A673 (cell line): ENCODE data around the gene GLMN. TPM values are rescaled to one million over a fixed set of nuclear protein-coding genes. Genes with fewer than 3 reads are reported as not detected.
"Not testable (repeated sequence)": the region's sequence is repeated elsewhere in the genome, so short reads cannot be mapped to it uniquely, and the experiment has no call there.

Experiments used
- BruUV-seq: library from RNA; stranded (reverse); fragments of 400-500 nt; replicated peaks from 2 replicates; lab custom pipeline; 2021; lab: Mats Ljungman, UMichigan
- CTCF ChIA-PET: fragments of 300-600 bp; sonication (Branson Sonifier 250); formaldehyde crosslinking; loops from one replicate; lab custom pipeline; 2022; ENCODE audit warnings: antibody characterized with exemption; lab: Charles Lee
- POLR2A ChIA-PET: fragments of 300-600 bp; sonication (Branson Sonifier 250); formaldehyde crosslinking; loops from one replicate; lab custom pipeline; 2022; ENCODE audit warnings: antibody characterized with exemption; ENCODE audit not compliant: low non-redundant PET; lab: Charles Lee
- DNase-seq: peaks from one replicate; pipeline ENCODE4 v3.0.0-alpha.2; 2015; ENCODE audit warnings: low spot score
- H3K27ac ChIP-seq: fragments of 200-600 bp; sonication (generic); 2 replicates; pipeline ENCODE4 v1.5.1; 2016; ENCODE audit warnings: mixed run types, low read depth, mild to moderate bottlenecking, mixed read lengths, antibody characterized with exemption, low read length; ENCODE audit not compliant: poor library complexity, severe bottlenecking
- H3K27me3 ChIP-seq: fragments of 200-600 bp; sonication (generic); replicated peaks from 2 replicates; pipeline ENCODE4 v1.6.1; 2017; ENCODE audit warnings: mixed run types, low read depth, mild to moderate bottlenecking, mixed read lengths, antibody characterized with exemption, low read length; ENCODE audit not compliant: insufficient read depth, poor library complexity
- H3K36me3 ChIP-seq: fragments of 200-600 bp; sonication (generic); 2 replicates; pipeline ENCODE4 v1.6.1; 2016; ENCODE audit warnings: mixed run types, mild to moderate bottlenecking, mixed read lengths, antibody characterized with exemption, low read length; ENCODE audit not compliant: insufficient read depth, poor library complexity, severe bottlenecking
- H3K4me1 ChIP-seq: fragments of 200-600 bp; sonication (generic); 2 replicates; pipeline ENCODE4 v1.6.1; 2017; ENCODE audit warnings: mixed run types, mild to moderate bottlenecking, mixed read lengths, antibody characterized with exemption, low read length; ENCODE audit not compliant: insufficient read depth, poor library complexity, severe bottlenecking
- H3K4me3 ChIP-seq: fragments of 200-600 bp; sonication (generic); 2 replicates; pipeline ENCODE4 v1.5.1; 2016; ENCODE audit warnings: low read depth, mixed run types, mild to moderate bottlenecking, mixed read lengths, low read length; ENCODE audit not compliant: poor library complexity, severe bottlenecking
- H3K9me3 ChIP-seq: fragments of 200-600 bp; sonication (generic); 2 replicates; pipeline ENCODE4 v1.6.1; 2016; ENCODE audit warnings: mixed run types, low read depth, mild to moderate bottlenecking, mixed read lengths, antibody characterized with exemption, low read length; ENCODE audit not compliant: poor library complexity, severe bottlenecking
- EZH2 ChIP-seq: fragments of 200-600 bp; sonication (generic); IDR thresholded peaks from 2 replicates; pipeline ENCODE4 v1.6.1; 2017; ENCODE audit warnings: borderline replicate concordance, low read depth, mild to moderate bottlenecking, mixed read lengths, antibody characterized with exemption, low read length; ENCODE audit not compliant: poor library complexity, severe bottlenecking
- intact Hi-C: fragments of 100-400 bp; cut with micrococcal nuclease; formaldehyde crosslinking; loops from one replicate; pipeline ENCODE4 v1.10.0; 2022; ENCODE audit not compliant: unreplicated experiment
- total RNA-seq: library from RNA; stranded (reverse); gene quantifications from 2 replicates; pipeline ENCODE4 v1.2.3, GENCODE V29; 2021
- TF ChIP-seq, protein P1 (sequence below): fragments of 300-800, 200-600 bp; sonication (generic); conservative IDR thresholded peaks from 2 replicates; pipeline ENCODE4 v1.5.1; 2017; ENCODE audit warnings: low read depth, mild to moderate bottlenecking, antibody characterized with exemption, low read length, moderate library complexity, mixed read lengths

Gene GLMN
- total RNA-seq, 1 experiment from 2014 or later, result 25.6 TPM

DNA sequence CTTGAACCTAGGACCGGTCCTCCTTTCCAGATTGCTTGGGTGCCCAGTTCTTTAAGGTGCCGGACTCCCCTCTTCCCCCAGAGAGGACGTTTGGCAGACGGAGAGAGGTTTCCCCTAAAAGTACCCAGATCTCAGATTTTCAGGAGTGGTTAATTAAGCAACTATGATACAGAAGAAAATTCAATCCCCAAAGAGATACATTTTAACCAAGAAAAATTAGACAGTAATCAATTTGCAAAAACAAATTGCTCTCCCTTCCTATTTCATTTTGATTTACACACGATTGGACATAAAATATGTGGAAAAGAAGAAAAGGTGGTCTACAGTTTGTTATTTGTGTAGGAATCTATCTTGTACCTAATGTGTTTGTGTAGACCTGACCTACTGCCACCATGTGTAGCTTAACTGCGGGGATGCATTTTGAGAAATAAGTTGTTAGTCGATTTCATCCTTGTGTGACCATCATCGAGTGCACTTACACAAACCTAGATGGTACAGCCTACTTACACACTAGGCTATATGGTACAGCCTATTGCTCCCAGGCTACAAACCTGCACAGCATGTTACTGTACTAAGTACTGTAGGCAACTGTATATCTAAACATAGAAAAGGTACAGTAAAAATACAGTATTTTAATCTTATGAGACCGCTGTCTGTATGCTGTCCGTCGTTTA lies 827 bp upstream of the GLMN start:
- peak; percentile 5 for DNase-seq
- H3K4me3 ChIP-seq, result peak overlapping the region; percentile 84
- H3K9me3 ChIP-seq, result no peaks in the 10 kb centered on the region
- no peaks in the 10 kb centered on the region for H3K27me3 ChIP-seq
- TF ChIP-seq, protein P1, sequence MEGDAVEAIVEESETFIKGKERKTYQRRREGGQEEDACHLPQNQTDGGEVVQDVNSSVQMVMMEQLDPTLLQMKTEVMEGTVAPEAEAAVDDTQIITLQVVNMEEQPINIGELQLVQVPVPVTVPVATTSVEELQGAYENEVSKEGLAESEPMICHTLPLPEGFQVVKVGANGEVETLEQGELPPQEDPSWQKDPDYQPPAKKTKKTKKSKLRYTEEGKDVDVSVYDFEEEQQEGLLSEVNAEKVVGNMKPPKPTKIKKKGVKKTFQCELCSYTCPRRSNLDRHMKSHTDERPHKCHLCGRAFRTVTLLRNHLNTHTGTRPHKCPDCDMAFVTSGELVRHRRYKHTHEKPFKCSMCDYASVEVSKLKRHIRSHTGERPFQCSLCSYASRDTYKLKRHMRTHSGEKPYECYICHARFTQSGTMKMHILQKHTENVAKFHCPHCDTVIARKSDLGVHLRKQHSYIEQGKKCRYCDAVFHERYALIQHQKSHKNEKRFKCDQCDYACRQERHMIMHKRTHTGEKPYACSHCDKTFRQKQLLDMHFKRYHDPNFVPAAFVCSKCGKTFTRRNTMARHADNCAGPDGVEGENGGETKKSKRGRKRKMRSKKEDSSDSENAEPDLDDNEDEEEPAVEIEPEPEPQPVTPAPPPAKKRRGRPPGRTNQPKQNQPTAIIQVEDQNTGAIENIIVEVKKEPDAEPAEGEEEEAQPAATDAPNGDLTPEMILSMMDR, result no peak
- TF ChIP-seq EZH2, result no peak
- H3K4me1 ChIP-seq, result peaks cover 19% of the 10 kb centered on the region
- intact Hi-C loops, result no loop called here
- peak overlapping the region; percentile 97 for H3K27ac ChIP-seq
- H3K36me3 ChIP-seq, result peaks cover 30% of the 10 kb centered on the region
- ChIA-PET CTCF (no interaction called here), POLR2A (interaction anchor here (0.7 kb wide), 1 partner anchor 8 kb away, joined by 7 read pairs; no protein-coding TSS in a partner anchor)
- TSS peak; percentile 52 for BruUV-seq

DNA sequence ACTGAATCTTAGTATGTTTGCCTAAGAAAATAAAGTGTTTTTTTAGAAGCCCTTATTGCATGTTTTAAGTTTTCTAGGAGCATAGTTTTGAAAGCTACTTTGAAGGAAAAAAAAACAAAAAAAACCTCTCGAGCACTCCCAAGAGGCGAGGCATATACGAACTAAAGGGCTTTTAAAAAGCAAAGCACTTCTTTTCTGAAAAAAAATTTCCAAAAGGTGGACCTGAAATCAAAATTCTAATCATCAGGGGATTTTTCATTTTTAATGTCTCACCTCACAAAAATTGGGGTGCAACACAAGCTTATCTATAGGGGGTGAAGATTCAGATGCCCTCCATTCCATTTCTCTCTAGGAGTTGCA lies 594 bp downstream of the GLMN start:
- intact Hi-C loops, result no loop called here
- CTCF ChIA-PET, result no interaction called here
- POLR2A ChIA-PET, result interaction anchor here (0.6 kb wide), 1 partner anchor 464 kb away, joined by 3 read pairs; no protein-coding TSS in a partner anchor
- peaks cover 19% of the 10 kb centered on the region for H3K4me1 ChIP-seq
- TF ChIP-seq, protein P1, result peak; percentile 30; the same call in 1 of the 2 replicates
- no peak for TF ChIP-seq EZH2
- DNase-seq, result no peak
- no peaks in the 10 kb centered on the region for H3K9me3 ChIP-seq
- peak overlapping the region; percentile 84 for H3K4me3 ChIP-seq
- no TSS peak for BruUV-seq
- H3K27ac ChIP-seq, result peak overlapping the region; percentile 97
- peaks cover 18% of the 10 kb centered on the region for H3K36me3 ChIP-seq
- H3K27me3 ChIP-seq, result no peaks in the 10 kb centered on the region

DNA sequence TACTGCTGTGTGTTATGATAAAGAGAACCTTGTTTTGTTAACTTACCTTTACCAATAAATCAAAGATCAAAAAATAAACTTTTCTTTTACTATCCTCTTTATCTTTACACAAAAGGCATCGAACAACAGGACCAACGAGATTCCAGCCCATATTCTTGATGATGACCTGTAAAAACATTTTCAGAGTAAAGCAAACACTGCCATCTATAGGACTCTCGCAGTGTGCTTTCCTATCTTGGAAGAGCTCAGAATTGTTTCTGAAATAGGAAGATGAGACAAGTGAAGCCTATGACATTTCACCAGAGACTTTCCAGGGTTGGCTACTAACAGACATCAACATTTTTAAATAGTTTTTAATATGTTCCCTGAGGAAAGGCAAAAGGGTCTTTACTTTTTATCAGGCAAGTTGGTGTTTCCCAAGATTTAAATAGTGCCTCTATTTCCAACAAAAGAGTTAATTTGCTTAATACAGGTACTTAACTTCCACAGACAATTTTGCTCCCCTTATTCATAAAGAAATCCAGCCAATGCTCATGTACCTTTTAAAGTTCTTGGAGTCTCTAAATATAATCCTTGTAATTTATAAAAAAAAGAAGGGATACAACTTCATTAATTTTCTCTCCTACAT lies 7.3 kb downstream of the GLMN start:
- POLR2A ChIA-PET, result interaction anchor here (0.6 kb wide), 1 partner anchor 8 kb away, joined by 7 read pairs; no protein-coding TSS in a partner anchor
- no peaks in the 10 kb centered on the region for H3K4me1 ChIP-seq

DNA sequence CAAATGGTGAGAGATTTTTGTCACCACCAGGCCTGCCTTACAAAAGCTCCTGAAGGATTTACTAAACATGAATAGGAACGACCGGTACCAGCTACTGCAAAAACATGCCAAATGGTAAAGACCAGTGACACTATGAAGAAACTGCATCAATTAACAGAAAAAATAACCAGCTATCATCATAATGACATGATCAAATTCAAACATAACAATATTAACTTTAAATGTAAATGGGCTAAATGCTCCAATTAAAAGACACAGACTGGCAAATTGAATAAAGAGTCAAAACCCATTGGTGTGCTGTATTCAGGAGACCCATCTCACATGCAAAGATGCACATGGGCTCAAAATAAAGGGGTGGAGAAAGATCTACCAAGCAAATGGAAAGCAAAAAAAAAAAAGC lies 17.4 kb downstream of the GLMN start:
- BruUV-seq, result not testable (repeated sequence)

More for the DNA sequence above, 7.3 kb downstream of the GLMN start:
- BruUV-seq, result no TSS peak
- Histone ChIP-seq H3K27me3 (no peaks in the 10 kb centered on the region), H3K4me3 (no peak overlapping the region), H3K9me3 (no peaks in the 10 kb centered on the region), H3K36me3 (peaks cover 32% of the 10 kb centered on the region), H3K27ac (no peak overlapping the region)
- CTCF ChIA-PET, result interaction anchor here (0.5 to 1.3 kb wide), 12 partner anchors 10 to 885 kb away, joined by 3 to 10 read pairs (median 3); partner anchors contain the start of gene GFI1
- TF ChIP-seq, protein P1, result peak; percentile 89
- no peak for TF ChIP-seq EZH2
- intact Hi-C loops, result loop anchor here (1.0 to 5.0 kb wide), 3 partner anchors 294 to 779 kb away; no protein-coding TSS in a partner anchor
- DNase-seq, result peak; percentile 72

DNA sequence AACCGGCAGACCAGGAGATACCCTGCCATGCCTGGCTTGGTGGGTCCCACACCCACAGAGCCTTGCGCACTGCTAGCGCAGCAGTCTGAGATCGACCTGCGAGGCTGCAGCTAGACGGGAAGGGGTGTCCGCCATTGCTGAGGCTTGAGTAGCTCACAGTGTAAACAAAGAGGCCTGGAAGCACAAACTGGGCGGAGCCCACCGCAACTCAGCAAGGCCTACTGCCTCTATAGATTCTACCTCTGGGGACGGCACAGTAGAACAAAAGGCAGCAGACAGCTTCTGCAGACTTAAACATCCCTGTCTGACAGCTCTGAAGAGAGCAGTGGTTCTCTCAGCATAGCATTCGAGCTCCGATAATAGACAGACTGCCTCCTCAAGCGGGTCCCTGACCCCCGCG lies 19.0 kb downstream of the GLMN start:
- H3K9me3 ChIP-seq, intact Hi-C loops, H3K27ac ChIP-seq, H3K4me3 ChIP-seq, H3K36me3 ChIP-seq, H3K4me1 ChIP-seq, CTCF ChIA-PET, BruUV-seq, DNase-seq, POLR2A ChIA-PET, H3K27me3 ChIP-seq: not testable (repeated sequence)

More for the DNA sequence above, 17.4 kb downstream of the GLMN start:
- H3K4me3 ChIP-seq, intact Hi-C loops, H3K27ac ChIP-seq, H3K36me3 ChIP-seq, H3K9me3 ChIP-seq, POLR2A ChIA-PET, DNase-seq, H3K27me3 ChIP-seq, H3K4me1 ChIP-seq: not testable (repeated sequence)
- CTCF ChIA-PET, result interaction anchor here (0.6 kb wide), 1 partner anchor 10 kb away, joined by 5 read pairs; no protein-coding TSS in a partner anchor
